ENCODE results near the gene RPS21. TPM values are rescaled to one million over a fixed set of nuclear protein-coding genes. Genes with fewer than 3 reads are reported as not detected.

RPS21 gene
- total and polyA plus RNA-seq, 2 of the 13 experiments (the other 11 are each of a cell fraction or from before 2014, with no cell fraction given) = 2,647 to 11,063 TPM

DNA sequence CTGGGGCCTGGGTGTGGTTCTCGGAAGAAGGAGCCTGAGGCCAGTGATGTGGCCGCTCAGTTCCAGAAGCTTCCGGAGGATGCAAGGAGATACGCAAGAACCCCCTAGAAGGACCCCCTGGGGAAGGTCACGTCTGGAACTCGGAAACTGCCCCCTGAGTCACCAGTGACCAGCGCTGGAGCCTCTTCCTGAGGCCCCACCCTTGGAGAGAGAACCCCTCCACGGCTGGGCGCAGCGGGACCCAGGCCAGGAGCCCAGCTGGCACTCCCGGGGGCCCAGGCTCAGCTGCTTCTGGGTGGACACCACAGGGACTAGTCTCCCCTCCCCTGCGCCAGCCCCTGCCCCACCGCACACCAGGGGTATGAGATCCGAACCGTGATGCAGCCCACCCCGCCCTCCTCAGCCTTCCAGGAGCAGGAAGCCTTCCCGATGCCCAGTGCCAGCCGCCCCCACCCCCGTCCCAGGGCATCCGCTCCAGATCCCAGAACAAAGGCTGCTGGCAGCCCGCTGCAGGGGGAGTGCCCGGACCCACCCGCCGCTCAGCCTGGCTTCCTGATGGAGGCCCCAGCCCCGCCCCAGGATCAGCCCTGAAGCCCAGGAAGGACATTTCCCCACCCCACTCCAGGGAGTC is 27.3 kb upstream of the RPS21 start:
- BruUV-seq (replicated peaks) = no TSS peak
- Histone ChIP-seq H3K27ac (ENCODE audit: extremely low read length, insufficient read depth, low read length) (no peak overlapping the region), H3K79me2 (ENCODE audit: insufficient read depth, low read length) (peaks cover 26% of the 10 kb centered on the region), H4K20me1 (ENCODE audit: insufficient read depth, low read length) (peaks cover 29% of the 10 kb centered on the region), H3K9ac (ENCODE audit: insufficient read depth, low read depth, low read length) (no peak overlapping the region), H3K4me1 (ENCODE audit: insufficient read depth, low read length) (peaks cover 62% of the 10 kb centered on the region), H2AFZ (ENCODE audit: low read length) (no peak overlapping the region), H3K4me3 (replicated peaks in 1 of 3; ENCODE audit: insufficient read depth in 1 of 3, low read depth in 2 of 3, low read length in 3 of 3) (no peak overlapping the region), H3K9me3 (ENCODE audit: low read length) (no peaks in the 10 kb centered on the region), H3K4me2 (ENCODE audit: low read depth, low read length) (no peak overlapping the region), H3K36me3 (replicated peaks in 1 of 2; ENCODE audit: control insufficient read depth in 1 of 2, insufficient read depth in 2 of 2, low read length in 2 of 2) (peaks cover 29 to 33% of the 10 kb centered on the region in 2 experiments), H3K27me3 (ENCODE audit: control insufficient read depth in 1 of 2, insufficient read depth in 2 of 2, low read length in 2 of 2) (no peaks in the 10 kb centered on the region)
- ATAC-seq (no peak), DNase-seq (ENCODE audit: low spot score) (no peak), FAIRE-seq (no peak)
- in situ Hi-C loops (cut with HindIII; ENCODE audit: extremely low pct_ligation_motif_present, low pct_unique_long_range_greater_than_20kb) (no loop called here), intact Hi-C loops (cut with micrococcal nuclease; ENCODE audit: unreplicated experiment) (loop anchor here (10.0 kb wide), 1 partner anchor 1605 kb away; the partner anchor contains the start of gene ZNF512B)
- WGBS (ENCODE audit: low lambda C conversion rate) = 99% methylated on average over 19 of the region's 25 CpGs
- CTCF ChIA-PET (ENCODE audit: low intra/inter-chr PET ratio, low total read pairs) = no interaction called here
- TF ChIP-seq TAF15 (IDR thresholded peaks at IDR 0.05; ENCODE audit: low read depth, low read length, poor library complexity, severe bottlenecking) (peak; percentile 12), RARA (CRISPR knock-in tag; IDR thresholded peaks at IDR 0.05) (no peak), ZNF558 (CRISPR knock-in tag; IDR thresholded peaks at IDR 0.05; ENCODE audit: borderline replicate concordance) (no peak), RBFOX2 (IDR thresholded peaks at IDR 0.05; ENCODE audit: low read depth, low read length) (0 out of 2 replicates have a peak, but pooled peaks have one; percentile 47)
- POLR2A ChIA-PET = interaction anchor here (5.1 kb wide), 1 partner anchor 8 kb away, joined by 78 read pairs; the partner anchor contains the start of gene LAMA5

DNA sequence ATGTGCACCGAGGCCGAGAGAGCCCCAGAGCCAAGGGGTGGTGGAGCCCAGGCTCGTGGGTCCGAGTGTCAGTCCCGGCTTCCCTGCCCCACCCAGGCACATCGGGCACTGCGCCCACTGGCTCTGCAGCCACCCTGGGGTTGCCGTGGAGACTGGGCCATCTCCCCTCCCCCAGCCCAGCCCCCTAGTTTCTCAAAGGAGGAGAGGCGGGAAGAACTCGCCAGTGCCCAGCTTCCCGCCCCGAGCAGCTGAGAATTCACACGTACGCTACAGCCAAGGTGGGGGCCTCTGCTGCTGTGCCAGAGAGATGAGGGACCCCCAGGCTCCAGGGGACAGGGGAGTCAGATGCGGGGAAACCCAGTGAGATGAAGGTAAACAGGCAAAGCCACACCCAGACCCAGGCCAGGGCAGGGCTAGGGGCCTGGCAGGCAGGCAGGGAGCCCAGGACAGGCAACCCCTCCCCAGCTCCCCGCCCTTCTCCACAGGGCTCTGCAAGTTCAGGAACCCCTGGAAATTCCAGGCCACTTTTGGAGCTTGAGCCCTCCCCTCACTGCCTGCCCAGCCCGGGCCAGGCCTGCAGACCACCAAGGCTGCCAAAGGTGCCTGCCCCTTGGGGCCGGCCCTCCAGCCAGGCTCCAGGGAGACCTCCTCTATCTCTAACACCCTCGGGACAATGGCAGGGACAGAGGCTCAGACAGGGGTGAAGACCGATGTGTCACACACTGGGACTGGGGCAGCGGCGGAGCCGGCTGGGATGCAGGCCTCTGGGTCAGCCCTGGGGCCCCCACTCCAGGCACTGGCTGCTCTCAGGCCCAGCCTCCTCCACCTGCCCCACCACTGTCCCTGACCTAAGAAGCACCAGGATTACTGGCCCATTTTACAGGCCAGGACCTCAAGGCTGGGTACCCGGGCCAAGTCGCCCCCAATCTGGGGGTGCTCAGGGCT is 25.8 kb upstream of the RPS21 start:
- 95% methylated on average over 23 of the region's 25 CpGs for whole genome bisulfite sequencing (ENCODE audit: low lambda C conversion rate)
- H3K4me2 ChIP-seq (ENCODE audit: low read depth, low read length) = no peak overlapping the region
- TF ChIP-seq HNRNPL (IDR thresholded peaks at IDR 0.05; ENCODE audit: low read depth, low read length) (0 out of 2 replicates have a peak, but pooled peaks have one; percentile 35), SSRP1 (CRISPR knock-in tag; IDR thresholded peaks at IDR 0.05) (no peak), RBFOX2 (IDR thresholded peaks at IDR 0.05; ENCODE audit: low read depth, low read length) (peak; percentile 69), ZFY (CRISPR knock-in tag; IDR thresholded peaks at IDR 0.05) (0 out of 2 replicates have a peak, but pooled peaks have one; percentile 18), ZNF629 (CRISPR knock-in tag; conservative IDR thresholded peaks at IDR 0.05) (peak; percentile 91), AGO2 (optimal IDR thresholded peaks at IDR 0.05; ENCODE audit: low read depth, low read length) (peak; percentile 72), ZNF260 (CRISPR knock-in tag; IDR thresholded peaks at IDR 0.05; ENCODE audit: borderline replicate concordance, low read depth) (no peak), CREB1 (IDR thresholded peaks at IDR 0.05) (no peak), CREB1 (CRISPR knock-in tag; IDR thresholded peaks at IDR 0.05) (no peak), ZNF891 (CRISPR knock-in tag; IDR thresholded peaks at IDR 0.05) (0 out of 2 replicates have a peak, but pooled peaks have one; percentile 18)
- TF ChIP-seq, protein P1, sequence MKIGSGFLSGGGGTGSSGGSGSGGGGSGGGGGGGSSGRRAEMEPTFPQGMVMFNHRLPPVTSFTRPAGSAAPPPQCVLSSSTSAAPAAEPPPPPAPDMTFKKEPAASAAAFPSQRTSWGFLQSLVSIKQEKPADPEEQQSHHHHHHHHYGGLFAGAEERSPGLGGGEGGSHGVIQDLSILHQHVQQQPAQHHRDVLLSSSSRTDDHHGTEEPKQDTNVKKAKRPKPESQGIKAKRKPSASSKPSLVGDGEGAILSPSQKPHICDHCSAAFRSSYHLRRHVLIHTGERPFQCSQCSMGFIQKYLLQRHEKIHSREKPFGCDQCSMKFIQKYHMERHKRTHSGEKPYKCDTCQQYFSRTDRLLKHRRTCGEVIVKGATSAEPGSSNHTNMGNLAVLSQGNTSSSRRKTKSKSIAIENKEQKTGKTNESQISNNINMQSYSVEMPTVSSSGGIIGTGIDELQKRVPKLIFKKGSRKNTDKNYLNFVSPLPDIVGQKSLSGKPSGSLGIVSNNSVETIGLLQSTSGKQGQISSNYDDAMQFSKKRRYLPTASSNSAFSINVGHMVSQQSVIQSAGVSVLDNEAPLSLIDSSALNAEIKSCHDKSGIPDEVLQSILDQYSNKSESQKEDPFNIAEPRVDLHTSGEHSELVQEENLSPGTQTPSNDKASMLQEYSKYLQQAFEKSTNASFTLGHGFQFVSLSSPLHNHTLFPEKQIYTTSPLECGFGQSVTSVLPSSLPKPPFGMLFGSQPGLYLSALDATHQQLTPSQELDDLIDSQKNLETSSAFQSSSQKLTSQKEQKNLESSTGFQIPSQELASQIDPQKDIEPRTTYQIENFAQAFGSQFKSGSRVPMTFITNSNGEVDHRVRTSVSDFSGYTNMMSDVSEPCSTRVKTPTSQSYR (CRISPR knock-in tag; IDR thresholded peaks at IDR 0.05; ENCODE audit: borderline replicate concordance) = no peak

More for the DNA sequence above, 25.8 kb upstream of the RPS21 start:
- H3K4me3 ChIP-seq (replicated peaks in 1 of 3; ENCODE audit: insufficient read depth in 1 of 3, low read depth in 2 of 3, low read length in 3 of 3) = no peak overlapping the region
- peaks cover 32% of the 10 kb centered on the region for H3K79me2 ChIP-seq (ENCODE audit: insufficient read depth, low read length)
- intact Hi-C loops (cut with micrococcal nuclease; ENCODE audit: unreplicated experiment) (loop anchor here (10.0 kb wide), 1 partner anchor 1604 kb away; the partner anchor contains the start of gene ZNF512B), in situ Hi-C loops (cut with HindIII; ENCODE audit: extremely low pct_ligation_motif_present, low pct_unique_long_range_greater_than_20kb) (no loop called here)
- FAIRE-seq (no peak), DNase-seq (ENCODE audit: low spot score) (no peak), ATAC-seq (no peak)
- H3K27ac ChIP-seq (ENCODE audit: extremely low read length, insufficient read depth, low read length) = peak overlapping the region; percentile 14
- H3K9me3 ChIP-seq (ENCODE audit: low read length) = no peaks in the 10 kb centered on the region
- peaks cover 62% of the 10 kb centered on the region for H3K4me1 ChIP-seq (ENCODE audit: insufficient read depth, low read length)
- POLR2A ChIA-PET = interaction anchor here (1.4 kb wide), 1 partner anchor 25 kb away, joined by 4 read pairs; no protein-coding TSS in a partner anchor
- peaks cover 26 to 31% of the 10 kb centered on the region in 2 experiments for H3K36me3 ChIP-seq (replicated peaks in 1 of 2; ENCODE audit: control insufficient read depth in 1 of 2, insufficient read depth in 2 of 2, low read length in 2 of 2)
- CTCF ChIA-PET (ENCODE audit: low intra/inter-chr PET ratio, low total read pairs) = no interaction called here
- no TSS peak for BruUV-seq (replicated peaks)
- peaks cover 29% of the 10 kb centered on the region for H4K20me1 ChIP-seq (ENCODE audit: insufficient read depth, low read length)
- H3K9ac ChIP-seq (ENCODE audit: insufficient read depth, low read depth, low read length) = no peak overlapping the region
- H2AFZ ChIP-seq (ENCODE audit: low read length) = no peak overlapping the region
- no peaks in the 10 kb centered on the region for H3K27me3 ChIP-seq (ENCODE audit: control insufficient read depth in 1 of 2, insufficient read depth in 2 of 2, low read length in 2 of 2)

Measured in HepG2 (cell line).